Fibroblast of skin of left biceps (primary cell): ENCODE results near the gene ZDHHC8.

ENCODE experiments used
- DNase-seq, 2 experiments: peaks; one replicate each; pipeline ENCODE4 v3.0.0-alpha.2; 2013; ENCODE audit warnings: low read depth in 2 of 2

The ZDHHC8 gene

GRCh38 chr22:20095521-20095920 is 36.1 kb upstream of the ZDHHC8 start:
- no peak for DNase-seq

- DNase-seq, result no peak
These were observed 34.8 kb upstream of the ZDHHC8 start for GRCh38 chr22:20096574-20097420.

DNA sequence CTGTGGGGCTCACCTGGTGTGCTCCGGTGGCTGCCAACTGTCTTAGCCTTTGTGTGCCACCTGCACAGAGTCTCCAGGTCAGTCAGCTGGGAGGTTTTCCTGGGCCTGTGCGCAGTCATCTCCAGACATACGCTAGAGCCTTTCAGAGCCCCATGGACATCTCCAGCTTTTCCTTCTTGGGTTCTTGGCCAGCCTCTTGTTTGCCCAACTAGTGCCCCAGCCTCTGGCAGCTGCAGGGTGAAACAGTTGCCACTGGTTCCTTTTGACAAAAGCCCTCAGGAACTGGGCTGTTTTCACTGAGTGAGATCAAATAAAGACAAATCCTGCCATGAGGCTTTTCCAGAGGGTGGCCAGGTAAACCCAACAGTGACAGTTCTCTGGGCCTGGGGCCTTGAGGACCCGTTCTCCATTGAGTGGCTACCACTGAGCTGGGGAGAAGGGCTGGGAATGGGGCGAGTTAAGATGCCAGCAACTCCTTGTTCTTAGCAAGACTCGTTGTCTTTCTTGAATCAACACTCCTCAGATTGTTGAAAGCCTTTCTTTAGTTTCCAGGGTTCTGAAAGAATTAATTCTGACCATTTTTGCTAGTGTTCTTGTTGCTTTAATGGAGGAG is 32.4 kb upstream of the ZDHHC8 start:
- DNase-seq, result no peak

GRCh38 chr22:20101638-20102037 is 30.0 kb upstream of the ZDHHC8 start:
- no peak for DNase-seq

GRCh38 chr22:20102203-20102780 is 29.3 kb upstream of the ZDHHC8 start:
- no peak for DNase-seq

DNA sequence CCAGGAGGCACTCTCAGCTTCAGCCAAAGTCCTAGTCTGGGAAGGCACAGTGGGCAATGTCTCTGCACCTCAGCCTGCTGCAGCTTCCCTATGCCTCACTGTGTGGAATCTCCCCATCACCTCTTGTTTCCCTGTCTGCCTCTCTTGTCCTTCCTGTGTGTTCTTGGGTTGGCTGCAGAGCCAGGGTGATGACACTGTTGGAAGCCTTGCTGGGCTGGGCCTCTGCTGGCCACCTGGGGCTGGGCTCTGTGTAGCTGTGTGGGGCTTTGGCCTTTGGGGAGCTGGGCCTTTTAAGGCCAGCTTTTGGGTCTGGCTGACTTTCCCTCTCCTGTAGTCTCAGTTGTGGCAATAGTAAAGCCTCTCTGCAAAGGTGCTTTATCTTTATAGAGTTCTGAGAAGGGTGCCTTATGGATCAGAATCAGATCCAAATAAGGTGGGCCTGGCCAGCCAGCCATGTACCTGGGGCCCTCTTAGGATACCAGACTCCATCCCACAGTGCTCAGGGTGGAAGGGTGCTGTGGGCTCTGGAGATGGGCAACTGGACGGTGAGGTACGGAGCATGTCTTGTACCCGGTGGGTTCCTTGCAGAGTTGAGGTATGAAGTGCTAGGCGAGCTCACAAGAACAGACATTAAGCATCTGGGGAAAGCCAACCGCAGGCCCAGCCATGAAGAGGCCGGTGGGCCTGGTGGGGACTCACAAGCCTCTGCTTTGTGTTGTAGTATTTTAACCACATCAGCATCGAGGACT is 26.0 kb upstream of the ZDHHC8 start:
- DNase-seq, result no peak

GRCh38 chr22:20106205-20106848 is 25.3 kb upstream of the ZDHHC8 start:
- no peak for DNase-seq

DNA sequence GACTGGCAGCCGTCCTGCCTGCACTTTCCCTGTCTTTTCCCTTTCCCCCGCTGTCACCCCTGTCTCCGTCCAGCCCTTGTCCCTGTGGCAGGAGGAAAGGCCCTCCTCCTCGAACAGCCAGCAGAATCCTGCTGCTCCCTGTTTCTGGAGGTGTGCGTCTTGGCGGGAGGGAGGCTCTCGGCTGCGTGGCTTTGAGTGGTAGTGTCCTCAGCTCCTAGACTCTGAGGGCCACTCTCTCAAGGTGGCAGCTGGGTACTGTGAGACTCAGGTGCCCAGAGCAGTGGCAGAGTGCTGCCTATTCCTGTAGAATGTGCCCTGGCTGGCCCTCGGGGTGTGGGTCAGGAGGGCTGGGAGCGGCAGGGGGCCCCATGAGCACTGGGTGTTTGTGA is 24.8 kb upstream of the ZDHHC8 start:
- DNase-seq, result no peak

DNA sequence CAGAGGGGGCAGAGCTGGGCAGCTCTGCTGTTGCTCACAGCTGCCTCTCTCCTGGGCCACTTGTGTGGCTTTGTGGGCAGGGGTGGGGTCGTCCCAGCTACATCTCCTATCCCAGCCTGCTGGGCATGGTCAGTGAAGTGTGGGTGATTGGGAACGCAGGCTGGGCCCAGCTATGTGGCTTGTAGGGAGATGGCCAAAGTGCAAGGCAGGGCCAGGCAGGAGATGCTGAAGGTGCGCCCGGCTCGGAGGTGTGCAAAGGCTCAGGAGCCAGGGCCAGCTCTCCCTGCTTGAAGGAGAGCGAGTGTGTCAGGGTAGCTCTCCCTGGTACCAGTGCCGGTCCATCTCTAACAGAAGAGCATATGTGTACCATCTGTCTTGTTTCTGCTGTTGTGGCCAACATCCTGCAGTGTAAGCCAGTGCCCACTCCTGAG is 24.1 kb upstream of the ZDHHC8 start:
- DNase-seq, result no peak

DNA sequence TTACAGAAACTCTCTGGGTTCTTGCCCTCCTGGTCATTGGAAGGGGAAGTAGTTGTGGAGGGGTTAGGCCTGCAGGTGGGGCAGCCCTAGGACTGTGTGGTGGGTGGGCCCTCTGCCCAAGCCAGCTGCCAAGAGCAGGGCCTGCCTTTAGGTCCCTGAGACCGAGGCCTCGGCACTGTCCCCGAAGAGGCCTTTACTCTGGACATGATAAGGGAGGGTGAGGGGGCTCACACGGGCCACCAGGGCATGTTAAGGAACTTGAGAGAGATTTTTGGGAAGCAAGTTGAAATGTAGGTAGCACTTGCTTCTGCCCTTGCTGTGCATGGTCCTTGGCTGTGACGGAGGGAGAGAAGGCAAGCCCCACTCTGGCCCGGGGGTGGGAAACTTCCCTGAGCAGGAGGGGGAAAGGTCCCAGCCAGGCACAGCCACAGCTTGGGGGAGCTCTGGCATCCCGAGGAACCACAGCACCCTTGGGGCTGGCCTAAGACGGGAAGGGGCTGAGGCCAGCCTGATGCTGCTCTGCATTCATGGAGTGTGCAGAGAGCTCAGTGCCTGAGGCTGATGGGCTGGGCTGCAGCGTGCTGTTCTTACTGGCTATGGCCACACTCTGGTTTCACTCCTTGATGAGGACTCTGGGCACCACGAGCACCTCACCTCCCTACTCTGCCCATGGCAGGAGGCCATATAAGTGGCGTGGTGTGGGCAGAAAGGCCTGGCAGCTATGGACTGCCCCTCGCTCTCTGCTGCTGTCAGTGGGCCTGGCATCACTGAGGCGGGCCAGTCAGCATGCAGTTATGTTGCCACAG is 23.4 kb upstream of the ZDHHC8 start:
- no peak for DNase-seq

DNA sequence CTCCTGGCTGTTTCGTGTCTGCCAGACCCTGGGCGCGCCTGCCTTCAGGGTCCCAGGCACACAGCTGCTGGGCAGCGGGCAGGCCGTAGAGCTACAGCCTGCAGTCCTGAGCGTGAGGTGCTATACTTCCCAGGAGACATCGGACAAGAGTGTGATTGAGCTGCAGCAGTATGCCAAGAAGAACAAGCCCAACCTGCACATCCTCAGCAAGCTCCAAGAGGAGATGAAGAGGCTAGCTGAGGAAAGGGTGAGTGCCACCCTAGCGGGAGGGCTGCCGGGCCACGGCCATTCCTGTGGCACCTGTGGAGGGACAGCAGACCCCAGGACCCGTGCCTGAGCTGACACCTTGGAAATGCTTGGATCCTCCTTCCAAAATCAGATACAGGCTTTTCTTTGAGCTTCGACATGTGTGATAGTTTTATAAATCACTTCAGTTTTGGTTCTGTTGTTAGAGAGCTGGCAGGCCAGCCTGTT is 22.8 kb upstream of the ZDHHC8 start:
- no peak for DNase-seq

- DNase-seq, result no peak
These were observed 21.9 kb upstream of the ZDHHC8 start for GRCh38 chr22:20109411-20110358.

DNA sequence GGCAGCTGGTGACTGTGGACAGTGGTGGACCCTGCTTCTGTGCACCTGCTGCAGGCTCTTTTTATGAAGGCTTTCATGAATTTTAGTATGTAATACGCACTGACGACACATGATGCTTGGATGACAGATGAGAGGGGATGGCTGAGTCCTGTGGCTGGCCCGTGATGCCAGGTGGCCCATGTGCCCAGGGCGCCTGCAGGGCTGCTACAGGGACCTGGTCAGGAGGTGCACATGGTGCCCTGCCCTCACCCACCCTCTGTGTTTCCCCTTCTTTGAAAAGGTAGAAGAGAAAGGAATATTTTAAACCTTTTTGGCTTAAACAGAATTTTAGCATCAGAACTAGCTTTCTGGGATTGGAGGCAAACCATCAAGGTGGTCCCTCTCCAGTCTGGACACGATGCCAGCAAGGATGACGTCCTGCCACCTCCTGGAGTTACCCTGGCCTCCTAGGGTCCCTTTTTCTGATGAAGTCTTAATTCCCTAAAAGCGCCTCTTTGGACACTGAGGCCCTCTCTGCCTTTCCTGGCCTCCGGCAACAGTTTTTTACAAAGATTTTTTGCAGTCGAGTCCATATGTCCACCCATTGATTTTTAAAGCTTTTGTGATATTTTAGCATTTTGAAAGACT is 21.1 kb upstream of the ZDHHC8 start:
- no peak for DNase-seq

DNA sequence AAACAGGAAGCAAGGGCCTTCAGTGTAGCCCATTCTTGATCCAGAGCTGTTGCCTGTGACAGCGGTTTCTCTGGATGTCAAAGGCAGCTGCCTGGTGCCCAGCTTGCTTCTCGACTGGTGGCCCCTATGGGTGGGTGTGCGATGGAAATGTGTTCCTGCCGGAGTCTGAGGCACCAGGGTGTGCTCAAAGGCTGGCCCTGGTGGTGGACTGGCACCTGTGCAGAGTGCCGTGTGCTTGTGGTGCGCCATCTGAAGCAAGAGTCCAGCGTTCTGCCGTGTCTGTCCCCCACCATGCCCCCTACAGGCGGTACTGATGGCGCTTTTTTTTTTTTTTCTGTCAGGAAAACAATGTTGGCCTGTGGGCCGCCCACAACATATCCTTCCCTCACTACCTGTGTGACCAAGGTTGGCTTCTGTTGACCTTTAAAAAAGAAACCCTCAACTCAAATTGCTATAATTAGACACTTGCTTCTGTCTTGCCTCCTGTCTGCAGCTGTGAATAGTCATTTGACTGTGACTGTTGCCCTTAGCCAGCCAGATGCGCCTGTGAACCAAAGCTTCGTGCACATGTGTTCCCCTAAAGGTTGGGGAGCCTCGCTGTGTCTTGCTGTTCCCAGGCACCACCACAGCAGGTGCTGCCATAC is 20.4 kb upstream of the ZDHHC8 start:
- DNase-seq, result no peak

GRCh38 chr22:20111689-20112622 is 19.6 kb upstream of the ZDHHC8 start:
- no peak for DNase-seq

DNA sequence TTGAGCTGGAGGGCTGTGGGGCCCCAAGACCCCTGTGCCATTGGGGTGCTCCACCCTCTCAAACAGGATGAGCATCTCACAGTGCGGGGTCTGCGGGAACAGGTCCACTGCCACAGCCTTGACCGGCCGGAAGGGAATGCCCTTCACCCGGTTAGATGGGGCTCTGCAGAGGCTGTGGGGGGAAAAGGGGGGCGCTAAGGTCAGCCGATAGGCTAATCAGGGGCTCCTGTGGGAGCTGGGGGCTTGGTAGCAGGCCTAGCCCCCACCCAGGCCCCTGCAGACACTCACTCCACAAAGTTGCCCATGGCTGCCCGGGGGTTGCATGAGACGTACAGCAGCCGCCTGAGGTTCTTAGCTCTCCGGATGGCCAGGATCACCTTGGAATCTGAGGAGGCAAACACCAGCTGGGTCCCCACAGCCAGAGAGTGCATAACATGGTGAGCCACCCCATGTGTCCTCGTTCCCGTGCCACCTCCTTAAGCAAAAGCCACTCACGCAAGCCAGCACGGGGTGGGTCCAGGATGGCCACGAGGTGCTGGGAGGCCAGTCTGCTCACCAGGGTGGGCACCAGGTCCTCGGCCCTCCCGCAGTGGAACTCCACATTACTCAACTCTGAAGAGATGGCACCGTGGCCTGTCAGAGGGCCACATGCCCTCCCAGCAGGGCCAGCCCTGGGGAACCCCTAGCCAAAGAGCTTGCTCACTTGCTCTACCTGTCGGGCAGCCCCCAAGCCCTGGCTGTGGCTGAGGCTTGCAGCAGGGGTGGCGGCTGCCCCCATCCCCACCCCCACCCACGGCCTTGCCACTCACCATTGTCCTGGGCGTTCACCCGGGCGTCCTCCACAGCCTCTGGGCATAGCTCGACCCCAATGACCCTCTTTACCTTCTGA is 18.7 kb upstream of the ZDHHC8 start:
- DNase-seq, result no peak
